K562 (cell line): ENCODE measurements around the gene KIF20A. TPM values are rescaled to one million over a fixed set of nuclear protein-coding genes. Genes with fewer than 3 reads are reported as not detected.

Source experiments
- ASH1L ChIP-seq: fragments of 450-650 bp; IDR thresholded peaks from 2 replicates; pipeline ENCODE4 v1.6.1; 2018; ENCODE audit warnings: borderline replicate concordance, mild to moderate bottlenecking, low read depth; ENCODE audit not compliant: partially characterized antibody
- CCNT2 ChIP-seq: IDR thresholded peaks from 2 replicates; pipeline ENCODE4 v1.6.1; 2011; ENCODE audit warnings: borderline replicate concordance, low read depth, mild to moderate bottlenecking, moderate library complexity, mixed read lengths, low read length; ENCODE audit not compliant: insufficient read length; ENCODE audit errors: extremely low read depth
- FOXK1 ChIP-seq: sonication (generic); formaldehyde crosslinking; IDR thresholded peaks from 2 replicates; pipeline ENCODE4 v1.8.0; 2022; ENCODE audit warnings: missing genetic modification reagents, mild to moderate bottlenecking, borderline replicate concordance
- HDAC2 ChIP-seq: fragments of 450-650 bp; IDR thresholded peaks from 2 replicates; pipeline ENCODE4 v1.6.1; 2016; ENCODE audit warnings: mild to moderate bottlenecking
- LCOR ChIP-seq: sonication (generic); formaldehyde crosslinking; IDR thresholded peaks from 2 replicates; pipeline ENCODE4 v1.8.0; 2022; ENCODE audit warnings: mild to moderate bottlenecking, missing genetic modification reagents
- MXI1 ChIP-seq: IDR thresholded peaks from 2 replicates; pipeline ENCODE4 v1.6.1; 2011; ENCODE audit warnings: low read depth, mild to moderate bottlenecking, improper control_type of control experiment, low read length
- NFYB ChIP-seq: IDR thresholded peaks from 2 replicates; pipeline ENCODE4 v1.6.1; 2011; ENCODE audit warnings: mild to moderate bottlenecking, moderate library complexity; ENCODE audit not compliant: insufficient read length; ENCODE audit errors: extremely low read depth
- PML ChIP-seq: IDR thresholded peaks from 2 replicates; pipeline ENCODE4 v1.6.1; 2012; ENCODE audit warnings: low read length, inconsistent platforms
- POLR2B ChIP-seq: fragments of 450-650 bp; IDR thresholded peaks from 2 replicates; pipeline ENCODE4 v1.6.1; 2018; ENCODE audit warnings: low read depth; ENCODE audit not compliant: partially characterized antibody
- POU5F1 ChIP-seq: fragments of 150-350 bp; IDR thresholded peaks from 2 replicates; pipeline ENCODE4 v1.6.1; 2014; ENCODE audit warnings: borderline replicate concordance, low read length, low read depth, mild to moderate bottlenecking; ENCODE audit not compliant: partially characterized antibody
- PRMT5 ChIP-seq: sonication (generic); formaldehyde crosslinking; IDR thresholded peaks from 2 replicates; pipeline ENCODE4 v1.5.0; 2020; ENCODE audit warnings: missing genetic modification reagents
- polyA plus RNA-seq, 8 experiments: library from polyadenylated mRNA; depleted of rRNA in 4 of 8; stranded (reverse) in 5 of 8; unstranded in 3 of 8; fragments of >200 nt; fragmentation: Nextera tagmentation in 2 of 8; fragmentation: Illumina TruSeq in 1 of 8; extraction: Ambion mirVana in 2 of 8; extraction: Trizol in 1 of 8; gene quantifications; 2 replicates each; pipeline versions ENCODE4 v1.2.1 to v1.2.3, GENCODE V29; 2011 to 2014; ENCODE audit warnings: inconsistent platforms in 1 of 8, missing spikeins in 1 of 8
- total RNA-seq, 7 experiments: library from RNA; depleted of rRNA in 6 of 7; stranded (reverse); fragments of >200 nt in 6 of 7; fragmentation: Illumina TruSeq in 2 of 7; extraction: Trizol in 2 of 7; gene quantifications; 2 replicates each; pipeline versions ENCODE4 v1.2.1 to v1.2.3, GENCODE V29; 2011 to 2021; ENCODE audit warnings: low replicate concordance in 1 of 7
- TF ChIP-seq, protein P1 (sequence below): fragments of 450-650 bp; IDR thresholded peaks from 2 replicates; pipeline ENCODE4 v1.6.1; 2016; ENCODE audit warnings: low read depth
- TF ChIP-seq, protein P2 (sequence below): sonication (generic); formaldehyde crosslinking; IDR thresholded peaks from 2 replicates; pipeline ENCODE4 v1.8.1; 2022; ENCODE audit warnings: missing genetic modification reagents
- TF ChIP-seq, protein P3 (sequence below): fragments of 200-800 bp; sonication (Bioruptor generic); IDR thresholded peaks from 2 replicates; pipeline ENCODE4 v1.6.1; 2017; ENCODE audit warnings: missing genetic modification characterization, missing compliant biosample characterization

KIF20A gene
- total and polyA plus RNA-seq, 9 of the 15 experiments (the other 6 are each of a cell fraction or from before 2014, with no cell fraction given), result 36.8 to 61.2 (median 55.5) TPM

DNA sequence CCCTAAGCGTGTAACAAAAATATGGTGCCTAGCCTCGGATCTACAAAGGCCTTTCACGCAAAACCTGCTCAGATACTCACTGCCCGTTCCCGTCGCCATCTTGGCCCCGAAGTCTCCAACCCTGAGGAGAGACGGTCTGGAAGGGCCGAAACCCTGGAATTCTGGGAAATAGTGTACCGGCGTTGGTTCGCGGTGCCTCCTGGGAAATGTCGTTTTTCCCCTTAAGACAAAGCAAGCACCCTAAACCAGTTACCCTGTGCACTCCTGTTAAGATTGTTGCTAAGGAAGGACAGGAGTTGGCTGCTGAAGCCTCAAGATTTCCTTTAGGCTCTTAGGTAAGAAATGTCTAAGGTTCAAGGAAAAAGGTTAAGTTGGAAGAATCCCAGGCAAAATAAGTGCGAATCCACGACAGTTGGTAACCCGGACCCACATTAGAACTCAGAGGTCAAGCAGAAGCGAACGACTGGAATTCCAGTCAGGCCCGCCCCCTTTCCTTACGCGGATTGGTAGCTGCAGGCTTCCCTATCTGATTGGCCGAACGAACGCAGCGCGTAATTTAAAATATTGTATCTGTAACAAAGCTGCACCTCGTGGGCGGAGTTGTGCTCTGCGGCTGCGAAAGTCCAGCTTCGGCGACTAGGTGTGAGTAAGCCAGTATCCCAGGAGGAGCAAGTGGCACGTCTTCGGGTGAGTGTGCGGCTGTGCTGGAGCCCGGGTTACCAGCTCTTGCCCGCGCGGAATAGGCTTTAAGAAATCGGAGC lies at the start of gene KIF20A, which contains the start of gene BRD8 (continued):
- TF ChIP-seq, protein P1, sequence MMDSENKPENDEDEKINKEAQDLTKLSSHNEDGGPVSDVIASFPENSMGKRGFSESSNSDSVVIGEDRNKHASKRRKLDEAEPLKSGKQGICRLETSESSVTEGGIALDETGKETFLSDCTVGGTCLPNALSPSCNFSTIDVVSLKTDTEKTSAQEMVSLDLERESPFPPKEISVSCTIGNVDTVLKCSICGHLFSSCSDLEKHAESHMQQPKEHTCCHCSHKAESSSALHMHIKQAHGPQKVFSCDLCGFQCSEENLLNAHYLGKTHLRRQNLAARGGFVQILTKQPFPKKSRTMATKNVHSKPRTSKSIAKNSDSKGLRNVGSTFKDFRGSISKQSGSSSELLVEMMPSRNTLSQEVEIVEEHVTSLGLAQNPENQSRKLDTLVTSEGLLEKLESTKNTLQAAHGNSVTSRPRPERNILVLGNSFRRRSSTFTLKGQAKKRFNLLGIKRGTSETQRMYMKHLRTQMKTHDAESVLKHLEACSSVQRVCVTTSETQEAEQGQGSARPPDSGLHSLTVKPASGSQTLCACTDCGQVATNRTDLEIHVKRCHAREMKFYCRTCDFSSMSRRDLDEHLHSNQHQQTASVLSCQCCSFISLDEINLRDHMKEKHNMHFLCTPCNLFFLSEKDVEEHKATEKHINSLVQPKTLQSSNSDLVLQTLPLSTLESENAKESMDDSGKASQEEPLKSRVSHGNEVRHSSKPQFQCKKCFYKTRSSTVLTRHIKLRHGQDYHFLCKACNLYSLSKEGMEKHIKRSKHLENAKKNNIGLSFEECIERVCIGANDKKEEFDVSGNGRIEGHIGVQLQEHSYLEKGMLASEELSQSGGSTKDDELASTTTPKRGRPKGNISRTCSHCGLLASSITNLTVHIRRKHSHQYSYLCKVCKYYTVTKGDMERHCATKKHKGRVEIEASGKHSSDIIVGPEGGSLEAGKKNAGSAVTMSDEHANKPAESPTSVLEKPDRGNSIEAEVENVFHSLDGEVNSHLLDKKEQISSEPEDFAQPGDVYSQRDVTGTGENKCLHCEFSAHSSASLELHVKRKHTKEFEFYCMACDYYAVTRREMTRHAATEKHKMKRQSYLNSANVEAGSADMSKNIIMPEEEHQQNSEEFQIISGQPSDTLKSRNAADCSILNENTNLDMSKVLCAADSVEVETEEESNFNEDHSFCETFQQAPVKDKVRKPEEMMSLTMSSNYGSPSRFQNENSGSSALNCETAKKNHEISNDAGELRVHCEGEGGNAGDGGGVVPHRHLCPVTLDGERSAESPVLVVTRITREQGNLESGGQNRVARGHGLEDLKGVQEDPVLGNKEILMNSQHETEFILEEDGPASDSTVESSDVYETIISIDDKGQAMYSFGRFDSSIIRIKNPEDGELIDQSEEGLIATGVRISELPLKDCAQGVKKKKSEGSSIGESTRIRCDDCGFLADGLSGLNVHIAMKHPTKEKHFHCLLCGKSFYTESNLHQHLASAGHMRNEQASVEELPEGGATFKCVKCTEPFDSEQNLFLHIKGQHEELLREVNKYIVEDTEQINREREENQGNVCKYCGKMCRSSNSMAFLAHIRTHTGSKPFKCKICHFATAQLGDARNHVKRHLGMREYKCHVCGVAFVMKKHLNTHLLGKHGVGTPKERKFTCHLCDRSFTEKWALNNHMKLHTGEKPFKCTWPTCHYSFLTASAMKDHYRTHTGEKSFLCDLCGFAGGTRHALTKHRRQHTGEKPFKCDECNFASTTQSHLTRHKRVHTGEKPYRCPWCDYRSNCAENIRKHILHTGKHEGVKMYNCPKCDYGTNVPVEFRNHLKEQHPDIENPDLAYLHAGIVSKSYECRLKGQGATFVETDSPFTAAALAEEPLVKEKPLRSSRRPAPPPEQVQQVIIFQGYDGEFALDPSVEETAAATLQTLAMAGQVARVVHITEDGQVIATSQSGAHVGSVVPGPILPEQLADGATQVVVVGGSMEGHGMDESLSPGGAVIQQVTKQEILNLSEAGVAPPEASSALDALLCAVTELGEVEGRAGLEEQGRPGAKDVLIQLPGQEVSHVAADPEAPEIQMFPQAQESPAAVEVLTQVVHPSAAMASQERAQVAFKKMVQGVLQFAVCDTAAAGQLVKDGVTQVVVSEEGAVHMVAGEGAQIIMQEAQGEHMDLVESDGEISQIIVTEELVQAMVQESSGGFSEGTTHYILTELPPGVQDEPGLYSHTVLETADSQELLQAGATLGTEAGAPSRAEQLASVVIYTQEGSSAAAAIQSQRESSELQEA, result no peak
- TF ChIP-seq FOXK1 (no peak), HDAC2 (peak; percentile 85), PRMT5 (no peak), NFYB (peak; percentile 92), POLR2B (peak; percentile 97), PML (peak; percentile 93), POU5F1 (no peak), LCOR (CRISPR knock-in tag) (0 out of 2 replicates have a peak, but pooled peaks have one; percentile 34), MXI1 (peak; percentile 91), CCNT2 (no peak), ASH1L (peak; percentile 70)
- TF ChIP-seq, protein P2, sequence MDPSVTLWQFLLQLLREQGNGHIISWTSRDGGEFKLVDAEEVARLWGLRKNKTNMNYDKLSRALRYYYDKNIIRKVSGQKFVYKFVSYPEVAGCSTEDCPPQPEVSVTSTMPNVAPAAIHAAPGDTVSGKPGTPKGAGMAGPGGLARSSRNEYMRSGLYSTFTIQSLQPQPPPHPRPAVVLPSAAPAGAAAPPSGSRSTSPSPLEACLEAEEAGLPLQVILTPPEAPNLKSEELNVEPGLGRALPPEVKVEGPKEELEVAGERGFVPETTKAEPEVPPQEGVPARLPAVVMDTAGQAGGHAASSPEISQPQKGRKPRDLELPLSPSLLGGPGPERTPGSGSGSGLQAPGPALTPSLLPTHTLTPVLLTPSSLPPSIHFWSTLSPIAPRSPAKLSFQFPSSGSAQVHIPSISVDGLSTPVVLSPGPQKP, result no peak
- TF ChIP-seq, protein P3, sequence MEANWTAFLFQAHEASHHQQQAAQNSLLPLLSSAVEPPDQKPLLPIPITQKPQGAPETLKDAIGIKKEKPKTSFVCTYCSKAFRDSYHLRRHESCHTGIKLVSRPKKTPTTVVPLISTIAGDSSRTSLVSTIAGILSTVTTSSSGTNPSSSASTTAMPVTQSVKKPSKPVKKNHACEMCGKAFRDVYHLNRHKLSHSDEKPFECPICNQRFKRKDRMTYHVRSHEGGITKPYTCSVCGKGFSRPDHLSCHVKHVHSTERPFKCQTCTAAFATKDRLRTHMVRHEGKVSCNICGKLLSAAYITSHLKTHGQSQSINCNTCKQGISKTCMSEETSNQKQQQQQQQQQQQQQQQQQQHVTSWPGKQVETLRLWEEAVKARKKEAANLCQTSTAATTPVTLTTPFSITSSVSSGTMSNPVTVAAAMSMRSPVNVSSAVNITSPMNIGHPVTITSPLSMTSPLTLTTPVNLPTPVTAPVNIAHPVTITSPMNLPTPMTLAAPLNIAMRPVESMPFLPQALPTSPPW (CRISPR knock-in tag), result peak; percentile 43; the same call in 1 of the 2 replicates
